ENCODE data around the gene PRKACB.

GRCh38 chr1:84162295-84162694, 18.2 kb downstream of the PRKACB start:
- TF ChIP-seq CTCF (IDR thresholded peaks at IDR 0.05) = no peak
- no peak for TF ChIP-seq POLR2A (IDR thresholded peaks at IDR 0.05)
